Panc1 (cell line): ENCODE data around the gene LSM10. TPM values are rescaled to one million over a fixed set of nuclear protein-coding genes. Genes with fewer than 3 reads are reported as not detected.

Experiments
- ATAC-seq: fragments of 200-7000 bp; cut with Tn5 transposase; 2 replicates; pipeline ENCODE4 v1.9.1; 2020; ENCODE audit warnings: mild to moderate bottlenecking, moderate library complexity
- BruUV-seq: library from RNA; stranded (reverse); fragments of 400-500 nt; replicated peaks from 2 replicates; lab custom pipeline; 2021; lab: Mats Ljungman, UMichigan
- CTCF ChIA-PET: fragments of 300-600 bp; sonication (Branson Sonifier 250); formaldehyde crosslinking; loops from one replicate; lab custom pipeline; 2022; ENCODE audit warnings: antibody characterized with exemption; lab: Charles Lee
- POLR2A ChIA-PET: fragments of 300-600 bp; sonication (Branson Sonifier 250); formaldehyde crosslinking; loops from one replicate; lab custom pipeline; 2022; ENCODE audit warnings: antibody characterized with exemption; lab: Charles Lee
- DNase-seq: peaks from one replicate; pipeline ENCODE4 v3.0.0-alpha.2; 2010; ENCODE audit warnings: low read depth, low spot score
- H3K27ac ChIP-seq: 2 replicates; pipeline ENCODE4 v1.5.1; 2011; ENCODE audit warnings: mild to moderate bottlenecking, low read length, inconsistent platforms
- H3K27me3 ChIP-seq: fragments of 200-500 bp; sonication (Bioruptor generic); 2 replicates; pipeline ENCODE4 v1.6.0; 2014; ENCODE audit warnings: low read length, inconsistent platforms; ENCODE audit not compliant: control insufficient read depth, insufficient read depth
- H3K36me3 ChIP-seq: fragments of 200-500 bp; sonication (Bioruptor generic); 2 replicates; pipeline ENCODE4 v1.5.1; 2014; ENCODE audit warnings: inconsistent platforms, mild to moderate bottlenecking, low read length, moderate library complexity; ENCODE audit not compliant: control insufficient read depth, insufficient read depth
- H3K4me1 ChIP-seq: 2 replicates; pipeline ENCODE4 v1.5.1; 2011; ENCODE audit warnings: inconsistent platforms, mild to moderate bottlenecking, low read length, moderate library complexity; ENCODE audit not compliant: control insufficient read depth, insufficient read depth
- H3K4me3 ChIP-seq, 2 experiments: 2 replicates each; pipeline ENCODE4 v1.5.1; 2011 to 2012; ENCODE audit warnings: low read depth in 2 of 2, low read length in 2 of 2, mild to moderate bottlenecking in 2 of 2, inconsistent platforms in 1 of 2, moderate library complexity in 1 of 2
- H3K9me3 ChIP-seq: fragments of 200-500 bp; sonication (Bioruptor generic); 2 replicates; pipeline ENCODE4 v1.5.1; 2014; ENCODE audit warnings: low read depth, mild to moderate bottlenecking, inconsistent platforms, low read length, moderate library complexity; ENCODE audit not compliant: control insufficient read depth, insufficient read depth
- POLR2AphosphoS5 ChIP-seq: IDR thresholded peaks from 2 replicates; pipeline ENCODE4 v1.6.1; 2012; ENCODE audit warnings: mild to moderate bottlenecking, low read depth, low read length, moderate library complexity
- SIN3A ChIP-seq: IDR thresholded peaks from 2 replicates; pipeline ENCODE4 v1.6.1; 2012; ENCODE audit warnings: low read depth, mild to moderate bottlenecking, low read length, moderate library complexity, borderline replicate concordance; ENCODE audit not compliant: insufficient read depth
- TCF7L2 ChIP-seq: IDR thresholded peaks from 2 replicates; pipeline ENCODE4 v1.6.1; 2011; ENCODE audit warnings: mild to moderate bottlenecking, low read depth, low read length, inconsistent platforms
- in situ Hi-C: cut with HindIII; loops from 2 replicates; pipeline ENCODE4 v1.10.0; 2016; ENCODE audit warnings: low sequenced_read_pairs, low pct_unique_long_range_greater_than_20kb
- intact Hi-C: fragments of 100-400 bp; cut with micrococcal nuclease; formaldehyde crosslinking; loops from one replicate; pipeline ENCODE4 v1.10.0; 2022; ENCODE audit not compliant: unreplicated experiment
- total RNA-seq: library from RNA; stranded (reverse); gene quantifications from one replicate; pipeline ENCODE4 v1.2.1, GENCODE V29; 2021; ENCODE audit not compliant: unreplicated experiment
- TF ChIP-seq, protein P1 (sequence below), 2 experiments: IDR thresholded peaks; 2 replicates each; pipeline ENCODE4 v1.6.1; 2011 to 2012; ENCODE audit warnings: low read depth in 2 of 2, control low read depth in 1 of 2, low read length in 1 of 2, mild to moderate bottlenecking in 1 of 2, moderate library complexity in 1 of 2; ENCODE audit not compliant: insufficient read depth in 1 of 2
- TF ChIP-seq, protein P2 (sequence below): fragments of 450-650 bp; IDR thresholded peaks from 2 replicates; pipeline ENCODE4 v1.5.1; 2017; ENCODE audit warnings: mild to moderate bottlenecking

Gene LSM10
- total RNA-seq, 1 experiment from 2014 or later = 53.7 TPM

DNA sequence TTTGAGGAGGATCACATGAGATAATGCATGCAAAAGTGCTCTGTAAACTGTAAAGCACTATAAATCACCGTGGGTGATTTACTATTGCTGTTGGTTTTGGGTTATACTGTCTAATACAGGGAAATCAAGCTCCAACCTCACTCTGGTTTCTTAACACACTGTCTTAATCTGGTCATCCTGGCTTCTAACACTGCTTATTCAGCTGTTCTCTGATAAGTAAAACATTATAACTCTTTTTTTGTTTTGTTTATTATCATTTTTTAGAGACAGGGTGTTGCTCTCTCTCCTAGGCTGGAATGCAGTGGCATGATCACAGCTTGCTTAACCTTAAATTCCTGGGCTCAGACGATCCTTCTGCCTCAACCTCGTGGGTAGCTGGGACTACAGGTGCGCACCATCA lies 21.9 kb upstream of the LSM10 start:
- H3K4me1 ChIP-seq = peaks cover 3% of the 10 kb centered on the region
- H3K4me3 ChIP-seq = no peak overlapping the region
- POLR2A ChIA-PET = interaction anchor here (0.8 kb wide), 1 partner anchor 75 kb away, joined by 5 read pairs; no protein-coding TSS in a partner anchor
- no peak for ATAC-seq
- intact Hi-C loops = no loop called here
- in situ Hi-C loops = no loop called here
- no TSS peak for BruUV-seq
- H3K27me3 ChIP-seq = no peaks in the 10 kb centered on the region
- H3K27ac ChIP-seq = no peak overlapping the region
- no peak for DNase-seq
- TF ChIP-seq POLR2AphosphoS5 = no peak
- no peak for TF ChIP-seq SIN3A
- TF ChIP-seq, protein P1, sequence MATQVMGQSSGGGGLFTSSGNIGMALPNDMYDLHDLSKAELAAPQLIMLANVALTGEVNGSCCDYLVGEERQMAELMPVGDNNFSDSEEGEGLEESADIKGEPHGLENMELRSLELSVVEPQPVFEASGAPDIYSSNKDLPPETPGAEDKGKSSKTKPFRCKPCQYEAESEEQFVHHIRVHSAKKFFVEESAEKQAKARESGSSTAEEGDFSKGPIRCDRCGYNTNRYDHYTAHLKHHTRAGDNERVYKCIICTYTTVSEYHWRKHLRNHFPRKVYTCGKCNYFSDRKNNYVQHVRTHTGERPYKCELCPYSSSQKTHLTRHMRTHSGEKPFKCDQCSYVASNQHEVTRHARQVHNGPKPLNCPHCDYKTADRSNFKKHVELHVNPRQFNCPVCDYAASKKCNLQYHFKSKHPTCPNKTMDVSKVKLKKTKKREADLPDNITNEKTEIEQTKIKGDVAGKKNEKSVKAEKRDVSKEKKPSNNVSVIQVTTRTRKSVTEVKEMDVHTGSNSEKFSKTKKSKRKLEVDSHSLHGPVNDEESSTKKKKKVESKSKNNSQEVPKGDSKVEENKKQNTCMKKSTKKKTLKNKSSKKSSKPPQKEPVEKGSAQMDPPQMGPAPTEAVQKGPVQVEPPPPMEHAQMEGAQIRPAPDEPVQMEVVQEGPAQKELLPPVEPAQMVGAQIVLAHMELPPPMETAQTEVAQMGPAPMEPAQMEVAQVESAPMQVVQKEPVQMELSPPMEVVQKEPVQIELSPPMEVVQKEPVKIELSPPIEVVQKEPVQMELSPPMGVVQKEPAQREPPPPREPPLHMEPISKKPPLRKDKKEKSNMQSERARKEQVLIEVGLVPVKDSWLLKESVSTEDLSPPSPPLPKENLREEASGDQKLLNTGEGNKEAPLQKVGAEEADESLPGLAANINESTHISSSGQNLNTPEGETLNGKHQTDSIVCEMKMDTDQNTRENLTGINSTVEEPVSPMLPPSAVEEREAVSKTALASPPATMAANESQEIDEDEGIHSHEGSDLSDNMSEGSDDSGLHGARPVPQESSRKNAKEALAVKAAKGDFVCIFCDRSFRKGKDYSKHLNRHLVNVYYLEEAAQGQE (IDR thresholded peaks at IDR 0.05; ENCODE audit: insufficient read depth in 1 of 2, low read depth in 2 of 2, low read length in 1 of 2) = no peak
- TF ChIP-seq, protein P2, sequence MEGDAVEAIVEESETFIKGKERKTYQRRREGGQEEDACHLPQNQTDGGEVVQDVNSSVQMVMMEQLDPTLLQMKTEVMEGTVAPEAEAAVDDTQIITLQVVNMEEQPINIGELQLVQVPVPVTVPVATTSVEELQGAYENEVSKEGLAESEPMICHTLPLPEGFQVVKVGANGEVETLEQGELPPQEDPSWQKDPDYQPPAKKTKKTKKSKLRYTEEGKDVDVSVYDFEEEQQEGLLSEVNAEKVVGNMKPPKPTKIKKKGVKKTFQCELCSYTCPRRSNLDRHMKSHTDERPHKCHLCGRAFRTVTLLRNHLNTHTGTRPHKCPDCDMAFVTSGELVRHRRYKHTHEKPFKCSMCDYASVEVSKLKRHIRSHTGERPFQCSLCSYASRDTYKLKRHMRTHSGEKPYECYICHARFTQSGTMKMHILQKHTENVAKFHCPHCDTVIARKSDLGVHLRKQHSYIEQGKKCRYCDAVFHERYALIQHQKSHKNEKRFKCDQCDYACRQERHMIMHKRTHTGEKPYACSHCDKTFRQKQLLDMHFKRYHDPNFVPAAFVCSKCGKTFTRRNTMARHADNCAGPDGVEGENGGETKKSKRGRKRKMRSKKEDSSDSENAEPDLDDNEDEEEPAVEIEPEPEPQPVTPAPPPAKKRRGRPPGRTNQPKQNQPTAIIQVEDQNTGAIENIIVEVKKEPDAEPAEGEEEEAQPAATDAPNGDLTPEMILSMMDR = no peak
- TF ChIP-seq TCF7L2 = no peak
- CTCF ChIA-PET = interaction anchor here (0.5 to 1.0 kb wide), 3 partner anchors 24 to 134 kb away, joined by 3 to 4 read pairs (median 3); no protein-coding TSS in a partner anchor
- no peaks in the 10 kb centered on the region for H3K36me3 ChIP-seq
- no peaks in the 10 kb centered on the region for H3K9me3 ChIP-seq

DNA sequence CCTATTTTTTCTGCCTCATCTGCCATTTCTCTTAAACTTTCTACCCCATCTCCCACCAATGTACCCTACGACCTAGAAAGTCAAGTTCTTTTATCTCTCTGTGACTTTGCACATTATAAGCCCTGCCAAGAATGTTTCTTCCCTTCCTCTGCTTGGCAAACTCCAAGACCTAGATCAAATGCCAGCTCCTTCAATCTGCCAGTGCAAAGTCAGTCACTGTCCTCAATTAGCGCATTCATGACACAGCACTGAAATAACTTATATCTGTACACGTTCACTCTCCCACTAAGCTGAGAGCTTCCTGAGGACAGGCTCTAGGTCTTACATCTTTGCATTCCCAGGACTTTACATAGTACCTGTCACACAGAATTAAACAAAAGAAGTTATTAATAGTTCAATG lies 21.4 kb upstream of the LSM10 start:
- in situ Hi-C loops = no loop called here
- no peak for TF ChIP-seq SIN3A
- TF ChIP-seq, protein P1 (IDR thresholded peaks at IDR 0.05; ENCODE audit: insufficient read depth in 1 of 2, low read depth in 2 of 2, low read length in 1 of 2) = no peak
- TF ChIP-seq POLR2AphosphoS5 = no peak
- TF ChIP-seq TCF7L2 = no peak
- TF ChIP-seq, protein P2 = no peak

More for the DNA sequence above, 21.4 kb upstream of the LSM10 start:
- no peaks in the 10 kb centered on the region for H3K36me3 ChIP-seq
- H3K4me3 ChIP-seq = no peak overlapping the region
- peaks cover 3% of the 10 kb centered on the region for H3K4me1 ChIP-seq
- no peak overlapping the region for H3K27ac ChIP-seq
- H3K27me3 ChIP-seq = no peaks in the 10 kb centered on the region
- DNase-seq (no peak), ATAC-seq (no peak)
- ChIA-PET CTCF (no interaction called here), POLR2A (interaction anchor here (0.8 kb wide), 1 partner anchor 75 kb away, joined by 5 read pairs; no protein-coding TSS in a partner anchor)
- no TSS peak for BruUV-seq
- intact Hi-C loops = no loop called here
- H3K9me3 ChIP-seq = no peaks in the 10 kb centered on the region
